Left lung (tissue), 10 donors: ENCODE data around the gene ALOX5. TPM values are rescaled to one million over a fixed set of nuclear protein-coding genes. Genes with fewer than 3 reads are reported as not detected.

Source experiments
- ATAC-seq: fragments of 200-7000 bp; cut with Tn5 transposase; one replicate; pipeline ENCODE4 v1.9.1; 2020; ENCODE audit warnings: moderate library complexity
- DNase-seq, 4 donors: peaks; one replicate each; pipeline ENCODE4 v3.0.0-alpha.2; 2013 to 2020
- H3K27ac ChIP-seq, 2 donors: fragments of 200-600 bp; sonication (generic) in 1 of 2; one replicate each; pipeline versions ENCODE4 v1.5.0 to v1.8.0; 2020 to 2021
- H3K27me3 ChIP-seq, 2 donors: fragments of 200-600 bp; sonication (generic) in 1 of 2; one replicate each; pipeline versions ENCODE4 v1.5.0 to v1.8.0; 2020 to 2021
- H3K36me3 ChIP-seq, 2 donors: fragments of 200-600 bp; sonication (generic) in 1 of 2; one replicate each; pipeline versions ENCODE4 v1.5.0 to v1.8.0; 2020 to 2021
- H3K4me1 ChIP-seq, 2 donors: fragments of 200-600 bp; one replicate each; pipeline ENCODE4 v1.8.0; 2021
- H3K4me3 ChIP-seq, 2 donors: fragments of 200-600 bp; sonication (generic) in 1 of 2; one replicate each; pipeline versions ENCODE4 v1.5.0 to v1.8.0; 2020 to 2021; ENCODE audit warnings: mild to moderate bottlenecking in 1 of 2
- H3K9me3 ChIP-seq, 2 donors: fragments of 200-600 bp; sonication (generic) in 1 of 2; one replicate each; pipeline versions ENCODE4 v1.5.0 to v1.8.0; 2020 to 2021
- intact Hi-C, 2 donors: fragments of 100-400 bp; cut with DNase I; formaldehyde crosslinking; loops; one replicate each; pipeline versions ENCODE4 v1.11.2 to v1.14.2; 2022
- polyA plus RNA-seq, 6 donors: library from polyadenylated mRNA; unstranded; fragments of 120-200 nt; gene quantifications; one replicate each; pipeline ENCODE4 v1.2.1, GENCODE V29; 2013; ENCODE audit not compliant: insufficient read length in 6 of 6
- total RNA-seq, 2 donors: library from RNA; stranded (reverse); fragmentation: NEBNext Ultra II Directional; extraction: Animal tissue kit (Norgen Biotek cat#: 25700); gene quantifications; one replicate each; pipeline ENCODE4 v1.2.1, GENCODE V29; 2021
- TF ChIP-seq, protein P1 (sequence below), 2 donors: fragments of 200-600 bp; sonication (generic) in 1 of 2; IDR thresholded peaks; one replicate each; pipeline versions ENCODE4 v1.5.0 to v1.8.0; 2021; ENCODE audit warnings: antibody characterized with exemption in 2 of 2
- donor health status: DM: no; HTN: yes; CAD: no.
- donor health status: DM: no; HTN: no; CAD: no.

Gene ALOX5
- total and polyA plus RNA-seq, 8 donors = 1.1 to 145 (median 1.7) TPM

- Histone ChIP-seq H3K4me3 (no peak overlapping the region), H3K36me3 (peaks cover 0 to 25% of the 10 kb centered on the region in 2 donors), H3K9me3 (no peaks in the 10 kb centered on the region), H3K27ac (no peak overlapping the region), H3K27me3 (no peaks in the 10 kb centered on the region), H3K4me1 (no peaks in the 10 kb centered on the region)
- DNase-seq = no peak
- no peak for ATAC-seq
- TF ChIP-seq, protein P1, sequence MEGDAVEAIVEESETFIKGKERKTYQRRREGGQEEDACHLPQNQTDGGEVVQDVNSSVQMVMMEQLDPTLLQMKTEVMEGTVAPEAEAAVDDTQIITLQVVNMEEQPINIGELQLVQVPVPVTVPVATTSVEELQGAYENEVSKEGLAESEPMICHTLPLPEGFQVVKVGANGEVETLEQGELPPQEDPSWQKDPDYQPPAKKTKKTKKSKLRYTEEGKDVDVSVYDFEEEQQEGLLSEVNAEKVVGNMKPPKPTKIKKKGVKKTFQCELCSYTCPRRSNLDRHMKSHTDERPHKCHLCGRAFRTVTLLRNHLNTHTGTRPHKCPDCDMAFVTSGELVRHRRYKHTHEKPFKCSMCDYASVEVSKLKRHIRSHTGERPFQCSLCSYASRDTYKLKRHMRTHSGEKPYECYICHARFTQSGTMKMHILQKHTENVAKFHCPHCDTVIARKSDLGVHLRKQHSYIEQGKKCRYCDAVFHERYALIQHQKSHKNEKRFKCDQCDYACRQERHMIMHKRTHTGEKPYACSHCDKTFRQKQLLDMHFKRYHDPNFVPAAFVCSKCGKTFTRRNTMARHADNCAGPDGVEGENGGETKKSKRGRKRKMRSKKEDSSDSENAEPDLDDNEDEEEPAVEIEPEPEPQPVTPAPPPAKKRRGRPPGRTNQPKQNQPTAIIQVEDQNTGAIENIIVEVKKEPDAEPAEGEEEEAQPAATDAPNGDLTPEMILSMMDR (IDR thresholded peaks at IDR 0.05) = no peak
- intact Hi-C loops = no loop called here
Measured at GRCh38 chr10:45454262-45454661, 80.2 kb downstream of the ALOX5 start.

DNA sequence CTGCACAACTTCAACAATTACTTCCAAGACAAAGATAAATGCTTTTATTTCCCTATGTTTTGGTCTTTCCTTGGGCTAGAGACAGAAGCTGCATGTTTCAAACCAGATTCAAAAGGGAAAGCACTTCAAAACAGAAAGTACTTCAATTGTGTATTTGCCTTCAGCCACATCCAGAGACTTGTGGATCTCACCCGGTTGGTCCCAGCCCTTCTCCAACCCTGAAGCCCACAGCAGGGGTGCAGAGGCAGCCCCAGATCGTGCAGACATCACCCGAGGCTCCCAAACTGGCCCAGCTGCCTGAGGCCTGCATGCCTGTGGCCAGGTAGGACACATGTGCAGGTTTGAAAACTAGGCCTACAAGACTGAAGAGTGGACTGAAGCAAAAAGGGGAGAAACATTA lies 80.8 kb downstream of the ALOX5 start:
- H3K9me3 ChIP-seq = no peaks in the 10 kb centered on the region
- peaks cover 0 to 3% of the 10 kb centered on the region in 2 donors for H3K4me1 ChIP-seq
- H3K4me3 ChIP-seq = no peak overlapping the region
- ATAC-seq = no peak
- no peak overlapping the region for H3K27ac ChIP-seq
- TF ChIP-seq, protein P1 (IDR thresholded peaks at IDR 0.05) = no peak
- peaks cover 0 to 31% of the 10 kb centered on the region in 2 donors for H3K36me3 ChIP-seq
- H3K27me3 ChIP-seq = no peaks in the 10 kb centered on the region
- intact Hi-C loops = no loop called here
- no peak for DNase-seq

DNA sequence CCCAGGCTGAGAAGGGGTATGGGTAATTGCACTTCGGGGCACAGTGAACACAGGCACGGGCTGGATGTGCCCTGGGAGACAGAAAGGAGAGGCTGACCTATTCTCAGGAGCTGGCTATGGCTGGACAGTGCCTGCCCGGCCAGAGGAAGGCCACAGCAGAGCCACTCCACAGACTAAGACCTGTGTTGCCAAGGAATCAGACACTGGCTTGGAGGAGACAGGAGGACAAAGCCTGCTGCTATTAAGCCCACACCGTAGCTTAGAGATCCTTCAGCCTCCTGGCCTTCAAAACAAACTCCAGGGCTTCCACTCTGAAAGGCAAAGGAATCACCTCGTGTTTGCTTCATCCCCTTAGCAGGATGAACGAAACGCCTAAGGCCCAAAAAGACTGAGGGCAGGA lies 82.2 kb downstream of the ALOX5 start:
- TF ChIP-seq, protein P1 (IDR thresholded peaks at IDR 0.05) = no peak
- H3K4me1 ChIP-seq = peaks cover 0 to 17% of the 10 kb centered on the region in 2 donors
- no peak for ATAC-seq
- H3K36me3 ChIP-seq = peaks cover 0 to 31% of the 10 kb centered on the region in 2 donors
- H3K27me3 ChIP-seq = no peaks in the 10 kb centered on the region
- no peak overlapping the region for H3K4me3 ChIP-seq
- DNase-seq = no peak
- intact Hi-C loops = no loop called here
- H3K27ac ChIP-seq = no peak overlapping the region
- H3K9me3 ChIP-seq = no peaks in the 10 kb centered on the region

DNA sequence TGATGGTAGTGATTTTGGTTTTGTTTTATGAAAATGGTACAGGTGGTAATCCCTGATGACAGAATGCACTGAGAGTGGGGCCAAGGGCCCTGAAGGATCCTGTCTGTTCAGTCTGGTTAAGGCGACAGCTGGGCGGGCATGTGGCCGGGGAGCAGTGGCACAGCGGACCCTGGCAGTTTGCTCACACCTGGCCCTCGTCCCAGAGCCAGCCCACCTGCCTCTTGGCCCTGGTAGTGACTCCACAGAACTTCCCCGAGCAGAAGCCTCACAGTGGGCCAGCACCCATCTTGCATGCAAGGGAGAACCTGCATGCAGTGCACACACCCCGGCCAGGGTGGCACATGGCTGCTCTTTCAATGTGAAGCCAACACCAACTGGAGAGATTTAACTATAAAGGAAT lies 82.8 kb downstream of the ALOX5 start:
- H3K9me3 ChIP-seq = no peaks in the 10 kb centered on the region
- intact Hi-C loops = no loop called here
- DNase-seq (no peak), ATAC-seq (no peak)
- H3K4me1 ChIP-seq = peaks cover 0 to 22% of the 10 kb centered on the region in 2 donors
- TF ChIP-seq, protein P1 (IDR thresholded peaks at IDR 0.05) = no peak
- no peak overlapping the region for H3K4me3 ChIP-seq
- no peaks in the 10 kb centered on the region for H3K27me3 ChIP-seq
- H3K36me3 ChIP-seq = peaks cover 0 to 31% of the 10 kb centered on the region in 2 donors
- no peak overlapping the region for H3K27ac ChIP-seq

GRCh38 chr10:45457487-45457886 lies 83.5 kb downstream of the ALOX5 start:
- TF ChIP-seq, protein P1 (IDR thresholded peaks at IDR 0.05) = no peak
- intact Hi-C loops = no loop called here
- Histone ChIP-seq H3K9me3 (no peaks in the 10 kb centered on the region), H3K36me3 (peaks cover 0 to 31% of the 10 kb centered on the region in 2 donors), H3K27ac (no peak overlapping the region), H3K4me1 (peaks cover 0 to 28% of the 10 kb centered on the region in 2 donors), H3K27me3 (no peaks in the 10 kb centered on the region), H3K4me3 (no peak overlapping the region)
- ATAC-seq (no peak), DNase-seq (no peak)
